Endothelial cell of umbilical vein (primary cell): ENCODE data around the gene EIF3D. TPM values are rescaled to one million over a fixed set of nuclear protein-coding genes. Genes with fewer than 3 reads are reported as not detected.

Experiments
- BruUV-seq: library from RNA; stranded (reverse); fragments of 400-500 nt; replicated peaks from 2 replicates; lab custom pipeline; 2021; lab: Mats Ljungman, UMichigan
- CTCF ChIA-PET: fragments of 300-600, 350-600 bp; sonication (Branson Sonifier 250); formaldehyde crosslinking; loops from one replicate; lab custom pipeline; 2021; ENCODE audit warnings: antibody characterized with exemption, inconsistent platforms; lab: Charles Lee
- POLR2A ChIA-PET: fragments of 300-600, 350-600 bp; sonication (Branson Sonifier 250); formaldehyde crosslinking; loops from one replicate; lab custom pipeline; 2021; ENCODE audit warnings: antibody characterized with exemption, inconsistent platforms; lab: Charles Lee
- DNase-seq: peaks from one replicate; pipeline ENCODE4 v3.0.0-alpha.2; 2011; ENCODE audit warnings: low read depth, low spot score
- FAIRE-seq: peaks from 2 replicates; lab custom pipeline; 2011; peaks lifted over from hg19 to GRCh38; lab: Jason Lieb, UNC
- H2AFZ ChIP-seq: 2 replicates; pipeline ENCODE4 v1.6.0; 2012; ENCODE audit warnings: low read depth, low read length, control low read depth, inconsistent platforms
- H3K27ac ChIP-seq: 2 replicates; pipeline ENCODE4 v1.5.1; 2011; ENCODE audit warnings: low read depth, mild to moderate bottlenecking, control low read depth, low read length, moderate library complexity; ENCODE audit not compliant: insufficient read depth
- H3K27me3 ChIP-seq, 2 experiments: 2 replicates each; pipeline versions ENCODE4 v1.6.0 to v1.6.1; 2011; ENCODE audit warnings: low read length in 2 of 2, mixed read lengths in 1 of 2; ENCODE audit not compliant: control insufficient read depth in 2 of 2, insufficient read depth in 2 of 2
- H3K36me3 ChIP-seq, 2 experiments: 2 replicates in 1 of 2; 3 replicates in 1 of 2; pipeline ENCODE4 v1.5.1; 2011; ENCODE audit warnings: low read length in 2 of 2, mild to moderate bottlenecking in 1 of 2, moderate library complexity in 1 of 2; ENCODE audit not compliant: control insufficient read depth in 2 of 2, insufficient read depth in 2 of 2; ENCODE audit errors: extremely low read depth in 1 of 2
- H3K4me1 ChIP-seq: 3 replicates; pipeline ENCODE4 v1.5.1; 2011; ENCODE audit warnings: mild to moderate bottlenecking, low read length; ENCODE audit not compliant: control insufficient read depth, insufficient read depth; ENCODE audit errors: extremely low read depth
- H3K4me2 ChIP-seq: 2 replicates; pipeline ENCODE4 v1.6.1; 2011; ENCODE audit warnings: low read length, control low read depth, mixed read lengths; ENCODE audit not compliant: insufficient read depth
- H3K4me3 ChIP-seq, 3 experiments: fragments of 200-600 bp in 1 of 3; sonication (generic), shearing (Covaris generic) in 1 of 3; replicated peaks in 1 of 3; 2 replicates each; pipeline ENCODE4 v1.5.1; 2011 to 2016; ENCODE audit warnings: control low read depth in 3 of 3, low read length in 3 of 3, mild to moderate bottlenecking in 2 of 3, inconsistent platforms in 1 of 3, low read depth in 1 of 3, moderate library complexity in 1 of 3; ENCODE audit not compliant: insufficient read depth in 1 of 3
- H3K79me2 ChIP-seq: 2 replicates; pipeline ENCODE4 v1.6.0; 2012; ENCODE audit warnings: low read length, inconsistent platforms; ENCODE audit not compliant: control insufficient read depth, insufficient read depth
- H3K9ac ChIP-seq: replicated peaks from 2 replicates; pipeline ENCODE3; 2011; ENCODE audit warnings: low read length, control low read depth; ENCODE audit not compliant: insufficient read depth; ENCODE audit errors: extremely low read depth
- H3K9me1 ChIP-seq: replicated peaks from 3 replicates; pipeline ENCODE4 v1.6.0; 2011; ENCODE audit warnings: mild to moderate bottlenecking, low read length; ENCODE audit not compliant: control insufficient read depth, insufficient read depth; ENCODE audit errors: extremely low read depth
- H3K9me3 ChIP-seq: replicated peaks from 2 replicates; pipeline ENCODE4 v1.5.1; 2012; ENCODE audit warnings: low read length, inconsistent platforms; ENCODE audit not compliant: control insufficient read depth, insufficient read depth
- H4K20me1 ChIP-seq: replicated peaks from 2 replicates; pipeline ENCODE3; 2011; ENCODE audit warnings: mild to moderate bottlenecking, low read length; ENCODE audit not compliant: control insufficient read depth, insufficient read depth; ENCODE audit errors: extremely low read depth
- EZH2 ChIP-seq: IDR thresholded peaks from 2 replicates; pipeline ENCODE4 v1.6.1; 2012; ENCODE audit warnings: borderline replicate concordance, low read depth, mild to moderate bottlenecking, moderate library complexity, low read length, inconsistent platforms; ENCODE audit not compliant: severe bottlenecking
- FOS ChIP-seq: IDR thresholded peaks from 2 replicates; pipeline ENCODE4 v1.6.1; 2011; ENCODE audit warnings: mild to moderate bottlenecking, low read length, moderate library complexity, borderline replicate concordance; ENCODE audit not compliant: insufficient read depth
- GATA2 ChIP-seq: IDR thresholded peaks from 2 replicates; pipeline ENCODE4 v1.7.0; 2011; ENCODE audit warnings: low read depth, mild to moderate bottlenecking, moderate library complexity, mixed read lengths, low read length; ENCODE audit not compliant: insufficient read length, insufficient read depth
- JUN ChIP-seq: IDR thresholded peaks from 2 replicates; pipeline ENCODE4 v1.6.1; 2011; ENCODE audit warnings: borderline replicate concordance, low read depth; ENCODE audit not compliant: insufficient read length, insufficient read depth
- MYC ChIP-seq: IDR thresholded peaks from one replicate; pipeline ENCODE4 v1.6.1; 2011; ENCODE audit warnings: mild to moderate bottlenecking, low read depth, low read length
- POLR2A ChIP-seq: IDR thresholded peaks from 2 replicates; pipeline ENCODE4 v1.6.1; 2012; ENCODE audit warnings: low read depth, mild to moderate bottlenecking, control low read depth, low read length
- POLR2AphosphoS5 ChIP-seq: IDR thresholded peaks from 2 replicates; pipeline ENCODE4 v1.6.1; 2012; ENCODE audit warnings: low read depth, mild to moderate bottlenecking, control low read depth, low read length, moderate library complexity; ENCODE audit not compliant: insufficient read depth
- dilution Hi-C: fragments of 300-500 bp; cut with MboI; formaldehyde crosslinking; loops from one replicate; pipeline ENCODE4 v1.15.0; 2019; ENCODE audit warnings: low sequenced_read_pairs; ENCODE audit not compliant: extremely low pct_ligation_motif_present
- intact Hi-C: fragments of 100-400 bp; cut with micrococcal nuclease; formaldehyde crosslinking; loops from one replicate; pipeline ENCODE4 v1.10.0; 2022
- polyA plus RNA-seq, 4 experiments: library from polyadenylated mRNA; depleted of rRNA in 3 of 4; stranded (reverse) in 3 of 4; unstranded in 1 of 4; fragments of >200 nt; gene quantifications; 2 replicates each; pipeline versions ENCODE4 v1.2.1 to v1.2.3, GENCODE V29; 2011 to 2012; ENCODE audit warnings: missing spikeins in 1 of 4
- total RNA-seq: library from RNA; stranded (reverse); gene quantifications from 2 replicates; pipeline ENCODE4 v1.2.3, GENCODE V29; 2021
- TF ChIP-seq, protein P1 (sequence below), 2 donors: IDR thresholded peaks; 1 replicate in 1 of 2; 2 replicates in 1 of 2; pipeline ENCODE4 v1.5.1; 2011; ENCODE audit warnings: low read length in 2 of 2, mild to moderate bottlenecking in 2 of 2, moderate library complexity in 2 of 2, control low read depth in 1 of 2, inconsistent platforms in 1 of 2, low read depth in 1 of 2; ENCODE audit not compliant: insufficient read depth in 1 of 2; ENCODE audit errors: extremely low read depth in 1 of 2
- TF ChIP-seq, protein P2 (sequence below): IDR thresholded peaks from 2 replicates; pipeline ENCODE4 v1.6.1; 2011; ENCODE audit not compliant: insufficient read depth, insufficient read length

The EIF3D gene
- total and polyA plus RNA-seq, 2 donors (not counting 3 experiments of a cell fraction or from before 2014, with no cell fraction given), result 201 to 413 TPM

DNA sequence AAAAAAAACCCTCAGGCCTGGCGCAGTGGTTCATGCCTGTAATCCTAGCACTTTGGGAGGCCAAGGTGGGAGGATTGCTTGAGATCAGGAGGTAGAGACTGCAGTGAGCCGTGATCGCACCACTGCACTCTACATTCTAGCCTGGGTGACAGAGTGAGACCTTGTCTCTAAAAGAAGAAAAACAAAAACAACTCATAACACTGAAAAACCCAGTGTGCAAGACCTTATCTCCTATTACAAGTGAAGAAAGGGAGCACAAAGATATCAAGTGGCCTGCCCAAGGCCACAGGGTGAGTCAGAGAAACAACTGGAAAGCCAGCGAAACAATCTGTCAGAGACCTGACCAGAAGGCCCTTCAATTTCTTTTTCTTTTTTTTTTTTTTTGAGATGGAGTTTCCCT lies 50.0 kb downstream of the EIF3D start:
- CTCF ChIA-PET, result no interaction called here
- FAIRE-seq, result no peak

More for the DNA sequence above, 50.0 kb downstream of the EIF3D start:
- H4K20me1 ChIP-seq, result no peaks in the 10 kb centered on the region
- no peak overlapping the region for H3K4me2 ChIP-seq
- dilution Hi-C loops, result no loop called here
- DNase-seq, result no peak
- no peak overlapping the region for H2AFZ ChIP-seq
- H3K9me3 ChIP-seq, result no peaks in the 10 kb centered on the region
- peaks cover 8% of the 10 kb centered on the region for H3K4me1 ChIP-seq
- BruUV-seq, result no TSS peak
- no peak overlapping the region for H3K4me3 ChIP-seq
- no peak for TF ChIP-seq GATA2
- no peak for TF ChIP-seq EZH2
- TF ChIP-seq FOS, result no peak
- TF ChIP-seq POLR2A, result no peak
- TF ChIP-seq, protein P1, sequence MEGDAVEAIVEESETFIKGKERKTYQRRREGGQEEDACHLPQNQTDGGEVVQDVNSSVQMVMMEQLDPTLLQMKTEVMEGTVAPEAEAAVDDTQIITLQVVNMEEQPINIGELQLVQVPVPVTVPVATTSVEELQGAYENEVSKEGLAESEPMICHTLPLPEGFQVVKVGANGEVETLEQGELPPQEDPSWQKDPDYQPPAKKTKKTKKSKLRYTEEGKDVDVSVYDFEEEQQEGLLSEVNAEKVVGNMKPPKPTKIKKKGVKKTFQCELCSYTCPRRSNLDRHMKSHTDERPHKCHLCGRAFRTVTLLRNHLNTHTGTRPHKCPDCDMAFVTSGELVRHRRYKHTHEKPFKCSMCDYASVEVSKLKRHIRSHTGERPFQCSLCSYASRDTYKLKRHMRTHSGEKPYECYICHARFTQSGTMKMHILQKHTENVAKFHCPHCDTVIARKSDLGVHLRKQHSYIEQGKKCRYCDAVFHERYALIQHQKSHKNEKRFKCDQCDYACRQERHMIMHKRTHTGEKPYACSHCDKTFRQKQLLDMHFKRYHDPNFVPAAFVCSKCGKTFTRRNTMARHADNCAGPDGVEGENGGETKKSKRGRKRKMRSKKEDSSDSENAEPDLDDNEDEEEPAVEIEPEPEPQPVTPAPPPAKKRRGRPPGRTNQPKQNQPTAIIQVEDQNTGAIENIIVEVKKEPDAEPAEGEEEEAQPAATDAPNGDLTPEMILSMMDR (IDR thresholded peaks at IDR 0.05; ENCODE audit: extremely low read depth in 1 of 2, insufficient read depth in 1 of 2, low read depth in 1 of 2, low read length in 2 of 2), result no peak
- TF ChIP-seq, protein P2, sequence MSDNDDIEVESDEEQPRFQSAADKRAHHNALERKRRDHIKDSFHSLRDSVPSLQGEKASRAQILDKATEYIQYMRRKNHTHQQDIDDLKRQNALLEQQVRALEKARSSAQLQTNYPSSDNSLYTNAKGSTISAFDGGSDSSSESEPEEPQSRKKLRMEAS, result no peak
- TF ChIP-seq MYC, result no peak
- TF ChIP-seq JUN, result no peak
- no peak for TF ChIP-seq POLR2AphosphoS5
- no peak overlapping the region for H3K9ac ChIP-seq
- intact Hi-C loops, result no loop called here
- H3K9me1 ChIP-seq, result no peaks in the 10 kb centered on the region
- H3K27me3 ChIP-seq, result no peaks in the 10 kb centered on the region
- POLR2A ChIA-PET, result no interaction called here
- peaks cover 10% of the 10 kb centered on the region for H3K79me2 ChIP-seq
- H3K36me3 ChIP-seq, result peaks cover 6 to 24% of the 10 kb centered on the region in 2 experiments
- no peak overlapping the region for H3K27ac ChIP-seq
